Measurements from ENCODE around the gene GSN. TPM values are rescaled to one million over a fixed set of nuclear protein-coding genes. Genes with fewer than 3 reads are reported as not detected.

Gene GSN
- total and polyA plus RNA-seq, 2 of the 13 experiments (the other 11 are each of a cell fraction or from before 2014, with no cell fraction given) = 294 to 307 TPM

- Histone ChIP-seq H2AFZ (ENCODE audit: low read length) (no peak overlapping the region), H3K27ac (ENCODE audit: extremely low read length, insufficient read depth, low read length) (no peak overlapping the region), H3K9ac (ENCODE audit: insufficient read depth, low read depth, low read length) (no peak overlapping the region), H3K4me1 (ENCODE audit: insufficient read depth, low read length) (peaks cover 67% of the 10 kb centered on the region), H3K4me2 (ENCODE audit: low read depth, low read length) (no peak overlapping the region), H3K36me3 (replicated peaks in 1 of 2; ENCODE audit: control insufficient read depth in 1 of 2, insufficient read depth in 2 of 2, low read length in 2 of 2) (peaks cover 0 to 2% of the 10 kb centered on the region in 2 experiments; a peak in 1 of 5 replicates), H3K4me3 (replicated peaks in 1 of 3; ENCODE audit: insufficient read depth in 1 of 3, low read depth in 2 of 3, low read length in 3 of 3) (no peak overlapping the region), H3K27me3 (ENCODE audit: control insufficient read depth in 1 of 2, insufficient read depth in 2 of 2, low read length in 2 of 2) (no peaks in the 10 kb centered on the region), H4K20me1 (ENCODE audit: insufficient read depth, low read length) (peaks cover 2% of the 10 kb centered on the region; the same call in 1 of the 2 replicates), H3K79me2 (ENCODE audit: insufficient read depth, low read length) (peaks cover 67% of the 10 kb centered on the region), H3K9me3 (ENCODE audit: low read length) (no peaks in the 10 kb centered on the region)
- DNase-seq (ENCODE audit: low spot score) (no peak), ATAC-seq (no peak), FAIRE-seq (no peak)
- TF ChIP-seq ZNF430 (CRISPR knock-in tag; IDR thresholded peaks at IDR 0.05) (no peak), ZNF878 (CRISPR knock-in tag; IDR thresholded peaks at IDR 0.05) (no peak)
- ChIA-PET CTCF (ENCODE audit: low intra/inter-chr PET ratio, low total read pairs) (no interaction called here), POLR2A (interaction anchor here (1.3 to 1.4 kb wide), 2 partner anchors 9 to 42 kb away, joined by 3 read pairs; no protein-coding TSS in a partner anchor)
- WGBS (ENCODE audit: low lambda C conversion rate) = 97% methylated on average over 5 of the region's 5 CpGs
- in situ Hi-C loops (cut with HindIII; ENCODE audit: extremely low pct_ligation_motif_present, low pct_unique_long_range_greater_than_20kb) = no loop called here
- no TSS peak for BruUV-seq (replicated peaks)
- intact Hi-C loops (cut with micrococcal nuclease; ENCODE audit: unreplicated experiment) = no loop called here
Measured at GRCh38 chr9:121364077-121364476, 96.1 kb downstream of the GSN start.

GRCh38 chr9:121364886-121365285 is 96.9 kb downstream of the GSN start:
- CTCF ChIA-PET (ENCODE audit: low intra/inter-chr PET ratio, low total read pairs) = no interaction called here
- H3K27ac ChIP-seq (ENCODE audit: extremely low read length, insufficient read depth, low read length) = no peak overlapping the region
- no peak for TF ChIP-seq ZNF142 (CRISPR knock-in tag; IDR thresholded peaks at IDR 0.05)
- TF ChIP-seq ZBTB14 (CRISPR knock-in tag; IDR thresholded peaks at IDR 0.05) = no peak
- no peak for TF ChIP-seq NR2F1 (CRISPR knock-in tag; IDR thresholded peaks at IDR 0.05)
- no peak for TF ChIP-seq GATA4 (IDR thresholded peaks at IDR 0.05; ENCODE audit: borderline replicate concordance, low read depth)
- TF ChIP-seq ZNF605 (CRISPR knock-in tag; IDR thresholded peaks at IDR 0.05) = no peak
- TF ChIP-seq ELF3 (CRISPR knock-in tag; IDR thresholded peaks at IDR 0.05) = no peak

More at GRCh38 chr9:121364886-121365285, 96.9 kb downstream of the GSN start:
- Histone ChIP-seq H3K4me3 (replicated peaks in 1 of 3; ENCODE audit: insufficient read depth in 1 of 3, low read depth in 2 of 3, low read length in 3 of 3) (no peak overlapping the region), H3K4me1 (ENCODE audit: insufficient read depth, low read length) (peaks cover 73% of the 10 kb centered on the region), H3K27me3 (ENCODE audit: control insufficient read depth in 1 of 2, insufficient read depth in 2 of 2, low read length in 2 of 2) (no peaks in the 10 kb centered on the region), H3K79me2 (ENCODE audit: insufficient read depth, low read length) (peaks cover 73% of the 10 kb centered on the region), H3K9ac (ENCODE audit: insufficient read depth, low read depth, low read length) (no peak overlapping the region), H4K20me1 (ENCODE audit: insufficient read depth, low read length) (peaks cover 2% of the 10 kb centered on the region; the same call in 1 of the 2 replicates), H2AFZ (ENCODE audit: low read length) (no peak overlapping the region), H3K9me3 (ENCODE audit: low read length) (no peaks in the 10 kb centered on the region), H3K36me3 (replicated peaks in 1 of 2; ENCODE audit: control insufficient read depth in 1 of 2, insufficient read depth in 2 of 2, low read length in 2 of 2) (peaks cover 0 to 2% of the 10 kb centered on the region in 2 experiments; a peak in 1 of 5 replicates), H3K4me2 (ENCODE audit: low read depth, low read length) (0 out of 2 replicates have a peak overlapping the region, but pooled peaks have one; percentile 15)
- intact Hi-C loops (cut with micrococcal nuclease; ENCODE audit: unreplicated experiment) (no loop called here), in situ Hi-C loops (cut with HindIII; ENCODE audit: extremely low pct_ligation_motif_present, low pct_unique_long_range_greater_than_20kb) (no loop called here)
- FAIRE-seq = no peak
- DNase-seq (ENCODE audit: low spot score) = no peak
- ATAC-seq = no peak
- POLR2A ChIA-PET = interaction anchor here (1.3 kb wide), 1 partner anchor 8 kb away, joined by 3 read pairs; no protein-coding TSS in a partner anchor
- no TSS peak for BruUV-seq (replicated peaks)

Measured in HepG2 (cell line).